Eye (tissue), 1 donor: ENCODE data around the gene MMP7.
"Not testable (repeated sequence)": the region's sequence is repeated elsewhere in the genome, so short reads cannot be mapped to it uniquely, and the experiment has no call there.

Experiments used
- DNase-seq: peaks from one replicate; pipeline ENCODE4 v3.0.0-alpha.2; 2015

The MMP7 gene

DNA sequence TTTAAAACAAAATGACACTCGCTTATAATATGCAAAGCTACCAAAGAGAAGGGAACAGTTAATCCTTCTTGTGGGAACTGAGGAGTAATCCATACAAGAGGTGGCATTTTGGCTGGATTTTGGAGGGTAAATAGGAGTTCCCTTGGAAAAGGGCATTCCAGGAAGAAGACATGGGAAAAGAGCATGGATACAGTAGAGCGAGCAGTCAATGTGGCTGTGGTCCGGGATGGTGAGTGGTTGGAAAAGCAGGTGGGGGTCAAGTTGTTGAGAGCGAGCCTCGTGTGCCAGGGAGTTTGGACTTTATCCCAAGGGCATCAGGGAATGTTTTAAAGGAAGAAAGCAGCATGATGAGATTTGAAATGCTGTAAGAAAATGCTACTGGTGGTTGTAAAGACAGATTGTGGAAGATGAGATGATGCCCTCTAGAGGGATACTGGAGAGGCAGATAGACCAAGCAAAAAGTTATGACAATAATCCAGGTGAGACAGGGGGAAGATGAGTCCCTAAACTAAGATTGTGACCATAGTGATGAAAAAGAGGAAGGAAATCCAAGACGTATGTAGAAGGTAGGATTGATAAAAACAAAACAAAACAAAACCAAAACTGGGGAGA lies 3.8 kb upstream of the MMP7 start:
- DNase-seq: no peak

DNA sequence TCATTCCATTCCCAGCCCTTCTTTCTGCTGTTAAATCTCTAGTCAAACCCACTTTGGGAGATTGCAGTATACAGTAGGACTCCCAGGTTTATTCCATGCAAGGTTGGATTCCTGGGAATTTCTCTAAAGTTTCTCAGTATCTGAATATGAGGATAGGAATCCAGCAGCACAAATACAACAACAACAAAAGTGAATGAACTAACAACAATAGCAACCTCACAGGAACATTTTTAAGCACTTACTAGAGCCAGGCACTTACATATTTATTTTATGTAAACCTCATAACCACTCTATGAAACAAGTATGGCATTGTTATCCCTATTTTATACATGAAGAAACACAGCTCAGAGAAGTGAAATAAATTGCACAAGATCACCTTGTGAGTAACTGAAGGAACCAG lies 1.9 kb downstream of the MMP7 start:
- DNase-seq: no peak

DNA sequence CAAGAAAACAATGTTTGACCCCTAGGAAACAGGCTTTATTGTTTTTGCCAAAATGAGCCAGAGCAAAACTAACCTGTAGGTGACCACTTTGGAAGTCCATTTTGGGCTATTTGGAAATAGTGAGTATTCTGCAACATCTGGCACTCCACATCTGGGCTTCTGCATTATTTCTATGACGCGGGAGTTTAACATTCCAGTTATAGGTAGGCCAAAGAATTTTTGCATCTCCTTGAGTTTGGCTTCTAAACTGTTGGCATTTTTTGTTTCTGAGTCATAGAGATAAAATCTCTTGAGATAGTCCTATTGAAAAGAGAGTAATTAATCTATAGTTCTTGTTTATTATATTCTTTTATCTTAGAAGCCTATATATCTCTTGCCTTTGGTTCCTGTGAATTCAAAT lies 2.9 kb downstream of the MMP7 start:
- DNase-seq: no peak

DNA sequence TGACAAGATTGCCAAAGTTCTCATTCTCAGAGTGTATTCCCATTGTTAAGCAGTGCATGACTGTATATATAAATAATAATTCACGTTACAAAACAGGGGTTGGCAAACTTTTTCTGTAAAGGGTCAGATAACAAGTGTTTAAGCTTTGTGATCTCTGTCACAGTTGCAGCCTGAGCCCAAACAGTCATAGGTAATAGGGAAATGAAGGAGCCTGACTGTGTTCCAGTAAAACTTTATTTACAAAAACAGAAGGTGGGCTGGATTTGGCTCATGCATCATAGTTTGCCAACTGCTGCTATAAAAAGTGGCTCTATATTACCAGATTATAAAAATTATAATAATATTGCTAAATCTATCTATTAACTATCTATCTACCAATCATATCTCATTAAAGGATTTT lies 3.5 kb downstream of the MMP7 start:
- DNase-seq: no peak

DNA sequence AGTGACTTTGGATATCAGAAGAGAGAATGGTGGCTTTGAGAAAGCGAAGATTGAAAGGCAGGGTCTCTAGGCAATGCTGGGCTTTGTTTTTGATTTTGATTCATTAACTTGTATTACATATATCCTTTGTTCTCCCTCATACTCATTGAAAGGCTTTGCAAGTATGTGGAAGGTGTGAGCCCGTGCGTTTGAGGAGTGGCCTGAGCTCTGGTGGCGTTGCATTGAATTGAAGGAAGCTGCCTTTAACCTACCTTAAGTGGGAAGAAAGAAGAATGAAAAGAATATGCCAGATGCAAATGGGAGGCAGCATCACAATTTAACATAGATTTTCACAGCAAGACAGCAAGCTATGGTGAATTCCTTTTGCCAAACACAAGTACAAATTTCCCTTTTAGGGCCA lies 6.7 kb downstream of the MMP7 start:
- no peak for DNase-seq

DNA sequence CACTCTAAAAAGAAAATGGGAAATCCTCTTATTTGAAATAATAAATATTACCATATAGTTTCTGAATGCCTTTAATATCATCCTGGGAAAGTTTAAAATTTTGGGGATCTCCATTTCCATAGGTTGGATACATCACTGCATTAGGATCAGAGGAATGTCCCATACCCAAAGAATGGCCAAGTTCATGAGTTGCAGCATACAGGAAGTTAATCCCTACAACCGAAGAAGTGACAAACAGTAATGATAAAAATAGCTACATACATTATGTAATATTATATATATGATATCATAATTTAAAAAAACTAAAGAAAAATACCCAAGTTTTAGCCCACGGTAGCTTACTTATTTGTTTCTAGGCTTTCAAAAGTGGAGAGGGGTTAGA lies 7.4 kb downstream of the MMP7 start:
- no peak for DNase-seq

DNA sequence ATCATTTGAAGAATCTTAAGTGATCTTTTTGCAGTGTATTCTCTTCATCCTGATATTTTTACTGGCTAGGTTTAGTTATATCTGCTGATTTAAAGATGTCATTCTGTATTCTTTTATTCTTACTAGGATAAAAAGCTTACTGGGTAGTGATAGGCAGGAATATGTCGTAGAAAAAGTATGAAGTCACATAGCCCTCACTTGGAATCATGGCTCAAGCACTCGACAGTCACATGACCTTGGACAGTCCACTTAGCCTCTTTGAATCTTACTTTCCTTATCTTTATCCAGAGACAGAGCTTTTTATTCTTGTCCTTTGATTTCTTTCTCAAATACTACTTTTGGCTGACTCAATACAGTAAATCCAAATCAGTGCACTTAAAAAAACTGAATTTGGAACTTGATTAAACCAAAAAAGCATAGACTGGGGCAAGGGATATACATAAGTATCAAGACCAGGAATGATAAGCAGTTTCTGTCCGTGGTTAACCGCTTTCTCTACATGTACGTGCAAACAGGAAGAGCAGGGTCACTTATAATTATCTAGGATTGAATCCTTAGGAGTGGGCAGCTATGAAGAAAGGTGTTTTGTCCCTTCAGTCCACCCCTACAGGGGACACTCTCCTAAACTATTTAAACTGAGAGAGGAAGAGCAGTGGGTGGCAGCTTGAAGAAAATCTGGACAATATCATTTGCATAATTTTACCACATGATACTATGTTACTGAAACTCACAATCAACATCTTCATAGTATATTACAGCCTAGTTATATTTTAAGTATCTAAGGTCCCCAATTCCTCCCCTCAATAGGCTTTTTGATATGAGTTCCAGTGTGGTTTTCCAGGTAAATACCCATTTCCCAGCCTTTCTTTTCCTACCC lies 8.0 kb downstream of the MMP7 start:
- DNase-seq: no peak

DNA sequence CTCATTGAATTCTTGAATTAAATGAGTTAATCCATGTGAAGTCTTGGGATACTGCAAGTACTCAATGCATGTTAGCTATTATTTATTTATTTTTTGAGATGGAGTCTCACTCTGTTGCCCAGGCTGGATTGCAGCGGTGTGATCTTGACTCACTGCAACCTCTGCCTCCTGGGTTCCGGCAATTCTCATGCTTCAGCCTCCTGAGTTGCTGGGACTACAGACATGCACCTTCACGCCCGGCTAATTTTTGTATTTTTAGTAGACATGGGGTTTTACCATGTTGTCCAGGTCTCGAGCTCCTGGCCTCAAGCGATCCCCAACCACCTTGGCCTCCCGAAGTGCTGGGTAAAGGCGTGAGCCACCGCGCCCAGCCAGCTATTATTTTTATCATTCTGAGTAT lies 9.4 kb downstream of the MMP7 start:
- no peak for DNase-seq

DNA sequence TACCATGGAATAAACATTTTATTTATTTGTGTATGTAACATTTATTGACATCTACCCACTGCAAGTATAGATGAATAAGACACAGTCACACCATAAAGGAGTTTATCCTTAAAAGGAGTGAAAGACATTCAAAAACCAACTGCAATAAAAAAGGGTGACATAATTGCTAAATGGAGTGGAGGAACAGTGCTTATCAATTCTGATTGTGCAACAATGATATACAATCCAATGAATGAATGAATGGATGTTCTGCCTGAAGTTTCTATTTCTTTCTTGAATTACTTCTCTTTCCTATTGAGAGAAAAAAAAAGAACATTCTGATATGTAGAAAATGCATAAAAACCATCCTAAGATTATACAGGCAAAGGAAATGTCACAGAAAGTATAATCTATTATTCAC lies 10.0 kb downstream of the MMP7 start:
- DNase-seq: no peak

DNA sequence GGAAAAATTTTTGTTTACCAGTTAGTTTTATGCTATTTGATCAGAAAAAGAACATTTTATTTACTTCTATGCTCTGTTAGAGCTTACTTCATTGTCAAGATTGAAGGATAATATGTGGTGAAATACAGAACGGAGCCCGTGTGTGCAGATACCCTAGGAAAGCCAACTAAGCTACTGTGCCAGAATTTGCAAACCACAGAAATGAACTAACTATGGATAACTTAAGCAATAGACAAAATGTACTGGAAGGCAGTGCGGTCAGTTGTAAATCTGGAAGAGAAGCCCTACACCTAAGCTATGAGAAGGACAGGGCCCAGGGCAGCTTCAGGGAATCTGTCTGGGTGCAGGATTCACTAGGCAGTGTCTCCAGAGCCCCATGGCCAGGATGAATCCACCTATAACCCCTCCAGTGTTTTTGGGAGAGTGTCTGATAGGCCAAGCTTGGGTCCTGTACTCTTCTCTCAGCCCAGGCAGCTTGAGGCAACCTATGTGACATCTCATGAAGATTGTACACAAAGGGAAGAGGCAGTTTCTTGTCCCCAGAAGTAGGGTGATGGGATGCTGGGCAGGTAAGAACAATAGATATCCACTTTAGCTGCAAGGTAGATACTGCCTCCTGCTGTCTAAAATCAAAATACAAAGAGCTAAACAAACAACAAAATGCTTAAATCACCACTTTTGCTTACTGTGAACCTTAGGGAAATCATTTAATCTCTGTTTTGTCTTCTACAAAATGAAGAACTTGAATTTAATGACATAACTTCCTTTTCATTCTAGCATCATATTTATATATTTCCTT lies 12.1 kb downstream of the MMP7 start:
- DNase-seq: no peak

DNA sequence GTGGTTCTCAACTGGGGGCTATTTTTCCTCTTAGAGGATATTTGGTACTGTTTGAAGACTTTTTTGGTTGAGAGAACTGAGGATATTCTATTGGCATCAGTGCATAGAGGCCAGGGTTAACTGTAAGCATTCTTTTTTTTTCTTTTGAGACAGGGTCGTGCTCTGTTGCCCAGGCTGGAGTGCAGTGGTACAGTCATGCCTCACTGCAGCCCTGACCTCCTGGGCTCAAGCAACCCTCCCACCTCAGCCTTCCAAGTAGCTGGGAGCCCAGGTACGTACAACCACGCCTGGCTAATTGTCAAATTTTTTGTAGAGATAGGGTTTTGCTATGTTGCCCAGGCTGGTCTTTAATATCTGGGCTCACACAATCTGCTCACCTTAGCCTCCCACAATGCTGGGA lies 12.9 kb downstream of the MMP7 start:
- no peak for DNase-seq

DNA sequence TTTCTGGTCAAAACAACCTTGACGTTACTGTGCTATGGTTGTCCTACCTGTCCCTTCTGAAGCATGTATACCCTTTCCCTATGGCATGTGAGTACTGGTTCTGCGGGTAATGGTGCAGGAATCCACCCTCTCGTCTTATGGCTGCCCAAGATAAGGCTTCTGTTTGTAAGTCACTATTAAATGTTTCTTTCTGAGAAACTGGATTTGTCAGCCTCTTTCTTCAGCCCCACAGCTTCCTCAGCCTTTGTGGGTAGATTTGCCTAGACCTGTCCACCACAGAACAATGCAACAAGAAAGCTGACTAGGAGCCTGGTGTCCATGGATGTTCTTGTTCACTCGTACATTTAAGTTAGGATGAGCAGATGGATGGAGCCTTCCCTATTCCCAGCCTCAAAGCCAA lies 14.4 kb downstream of the MMP7 start:
- no peak for DNase-seq

DNA sequence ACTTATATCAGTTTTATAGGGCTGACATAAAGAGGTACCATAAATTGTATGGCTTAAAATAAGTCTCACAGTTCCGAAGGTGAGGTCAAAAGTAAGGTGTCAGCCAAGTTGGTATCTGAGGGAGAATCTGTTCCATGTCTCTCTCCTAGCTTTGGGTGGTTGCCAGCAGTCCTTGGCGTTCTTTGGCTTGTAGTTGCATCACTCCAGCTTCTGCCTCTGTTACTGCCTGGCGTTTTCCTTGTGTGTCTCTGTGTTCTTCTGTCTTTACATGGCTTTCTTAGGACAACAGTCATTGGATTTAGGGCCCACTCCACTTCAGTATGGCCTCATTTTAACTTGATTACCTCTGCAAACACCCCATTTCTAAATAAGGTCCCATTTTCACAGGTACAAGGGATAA lies 16.7 kb downstream of the MMP7 start:
- no peak for DNase-seq

DNA sequence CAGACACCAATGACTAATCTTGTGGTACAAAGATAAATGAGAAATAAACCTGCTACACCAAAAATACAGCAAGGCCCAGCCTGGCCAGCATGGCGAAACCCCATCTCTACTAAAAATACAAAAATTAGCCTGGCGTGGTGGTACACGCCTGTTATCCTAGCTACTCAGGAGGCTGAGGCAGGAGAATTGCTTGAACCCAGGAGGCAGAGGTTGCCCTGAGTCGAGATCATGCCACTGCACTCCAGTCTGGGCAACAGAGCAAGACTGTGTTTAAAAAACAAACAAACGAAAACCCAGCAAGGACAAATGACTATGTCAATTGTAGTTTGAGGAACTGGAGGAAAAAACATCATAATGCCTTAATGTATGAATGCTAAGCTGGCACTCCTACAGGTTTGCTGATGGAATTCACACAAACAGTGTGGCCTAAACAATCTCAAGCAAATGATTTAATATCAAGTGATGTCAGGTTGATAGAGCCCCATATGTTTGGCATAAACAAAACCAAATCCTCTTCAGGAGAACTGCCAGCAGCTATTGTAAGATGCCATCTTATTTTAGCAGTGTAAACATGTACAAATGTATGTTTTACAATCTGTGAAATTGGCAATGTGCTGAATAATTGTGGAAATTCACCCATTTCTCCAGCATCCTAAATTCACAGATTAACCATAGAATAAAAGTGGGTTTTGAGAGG lies 20.0 kb downstream of the MMP7 start:
- DNase-seq: no peak

DNA sequence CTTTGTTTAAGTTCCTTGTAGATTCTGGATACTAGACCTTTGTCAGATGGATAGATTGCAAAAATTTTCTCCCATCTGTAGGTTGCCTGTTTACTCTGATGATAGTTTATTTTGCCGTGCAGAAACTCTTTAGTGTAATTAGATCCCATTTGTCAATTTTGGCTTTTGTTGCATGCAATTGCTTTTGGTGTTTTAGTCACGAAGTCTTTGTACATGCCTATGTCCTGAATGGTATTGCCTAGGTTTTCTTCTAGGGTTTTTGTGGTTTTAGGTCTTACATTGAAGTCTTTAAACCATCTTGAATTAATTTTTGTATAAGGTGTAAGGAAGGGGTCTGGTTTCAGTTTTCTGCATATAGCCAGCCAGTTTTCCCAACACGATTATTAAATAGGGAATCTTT lies 27.7 kb downstream of the MMP7 start:
- not testable (repeated sequence) for DNase-seq

DNA sequence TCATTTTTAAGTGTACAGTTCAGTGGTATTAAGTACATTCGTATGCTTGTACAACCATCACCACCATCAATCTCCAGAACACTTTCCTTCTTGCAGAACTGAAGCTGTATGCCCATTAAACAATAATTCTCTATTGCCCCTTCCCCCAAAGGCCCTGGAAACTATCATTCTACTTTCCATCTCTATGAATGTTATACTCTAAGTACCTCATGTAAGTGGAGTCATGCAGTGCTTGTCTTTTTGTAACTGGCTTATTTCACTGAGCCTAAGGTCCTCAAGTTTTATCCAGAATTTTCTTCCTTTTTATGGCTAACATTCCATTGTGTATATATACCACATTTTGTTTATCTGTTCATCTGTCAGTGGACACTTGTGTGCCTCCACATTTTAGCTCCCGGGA lies 29.7 kb downstream of the MMP7 start:
- no peak for DNase-seq

DNA sequence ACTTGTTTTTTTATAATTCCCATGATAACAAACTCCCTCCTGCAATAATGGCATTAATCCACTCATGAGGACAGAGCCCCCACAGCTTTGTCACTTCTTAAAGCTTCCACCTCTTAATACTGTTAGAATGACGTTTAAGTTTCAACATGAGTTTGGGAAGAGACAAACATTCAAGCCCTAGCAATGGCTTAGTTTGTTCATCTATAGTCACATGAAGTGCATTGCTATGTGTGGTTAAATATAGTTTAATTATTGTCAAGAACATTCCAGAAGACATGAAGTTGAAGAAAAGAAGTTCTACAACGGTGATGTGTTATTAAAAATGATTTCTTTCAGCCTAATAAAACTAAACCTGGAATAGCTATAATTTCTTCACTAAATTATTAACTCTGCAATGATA lies 30.6 kb downstream of the MMP7 start:
- DNase-seq: no peak

DNA sequence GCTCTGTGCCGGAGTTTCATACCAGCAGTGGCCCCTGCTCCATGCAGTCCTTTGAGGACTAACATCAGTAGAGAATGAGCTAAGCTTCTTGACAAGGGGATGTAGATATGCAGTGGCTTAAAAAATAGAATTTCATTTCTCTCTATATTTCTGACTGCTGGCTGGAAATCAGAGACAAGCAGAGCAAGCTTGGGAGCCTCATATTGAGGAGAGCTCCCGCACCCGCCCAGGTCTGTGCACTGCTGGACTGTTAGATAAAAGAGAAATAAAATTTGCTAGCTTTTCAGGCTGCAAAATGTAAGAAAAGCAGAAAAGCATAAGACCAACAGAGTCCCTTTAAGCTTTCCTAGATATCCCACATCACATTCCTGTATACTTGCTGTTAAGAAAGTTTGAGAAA lies 31.4 kb downstream of the MMP7 start:
- no peak for DNase-seq

DNA sequence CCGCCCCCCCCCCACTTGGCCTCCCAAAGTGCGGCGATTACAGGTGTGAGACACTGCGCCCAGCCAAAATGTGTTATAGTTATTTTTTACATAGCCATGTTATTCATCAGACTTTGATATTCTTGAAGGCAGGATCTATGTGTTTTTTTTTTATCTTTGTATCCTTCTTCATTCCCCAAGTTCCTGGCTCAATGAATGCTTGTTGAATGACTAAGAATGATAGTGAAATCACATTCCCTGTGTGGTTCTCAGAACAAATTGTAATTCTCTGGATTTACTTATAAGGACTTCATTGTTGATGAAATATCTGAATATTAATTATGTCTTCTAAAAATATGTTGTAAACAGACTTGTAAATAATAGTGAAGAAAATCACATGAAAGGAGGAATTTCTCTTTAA lies 33.5 kb downstream of the MMP7 start:
- DNase-seq: no peak

DNA sequence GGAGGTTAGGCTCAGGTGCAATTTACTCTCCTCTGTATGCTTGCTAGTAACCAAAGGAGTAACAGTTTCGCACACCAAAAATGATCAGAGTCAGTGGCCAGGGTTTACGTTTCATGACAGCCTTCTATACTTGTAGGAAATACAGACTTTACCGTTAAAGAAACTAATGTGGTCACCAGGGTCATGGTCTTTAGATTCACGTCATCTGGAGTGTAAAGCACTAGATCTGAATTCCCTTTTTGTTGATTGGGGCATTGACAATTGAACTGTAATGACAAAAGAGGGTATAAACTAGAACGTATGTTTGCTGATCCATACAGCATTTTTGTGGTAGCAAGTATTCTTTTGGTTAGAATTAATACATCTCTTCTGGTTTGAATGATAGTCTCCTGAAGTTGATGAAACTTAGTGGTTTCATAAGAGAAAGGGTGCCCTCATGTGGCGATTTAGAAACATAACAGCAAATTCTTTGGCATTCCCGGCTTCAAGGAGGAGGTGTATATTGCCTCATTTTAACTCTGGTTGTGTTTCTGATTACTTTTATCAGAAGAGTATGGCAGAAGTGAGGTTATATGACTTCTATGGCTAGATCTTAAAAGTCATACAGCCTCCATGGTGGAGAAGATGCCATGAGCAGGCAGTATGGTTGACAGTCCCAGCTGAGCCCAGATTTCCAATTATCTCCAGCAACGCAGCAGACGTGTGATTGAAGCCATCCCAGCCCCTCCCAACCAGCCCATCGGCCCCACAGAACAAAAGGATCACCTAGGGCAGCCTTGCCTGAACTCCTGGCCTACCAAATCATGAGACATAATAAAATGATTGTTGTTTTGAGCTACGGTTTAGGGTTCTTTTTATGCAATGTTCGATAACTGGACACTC lies 35.1 kb downstream of the MMP7 start:
- DNase-seq: peak; percentile 91

DNA sequence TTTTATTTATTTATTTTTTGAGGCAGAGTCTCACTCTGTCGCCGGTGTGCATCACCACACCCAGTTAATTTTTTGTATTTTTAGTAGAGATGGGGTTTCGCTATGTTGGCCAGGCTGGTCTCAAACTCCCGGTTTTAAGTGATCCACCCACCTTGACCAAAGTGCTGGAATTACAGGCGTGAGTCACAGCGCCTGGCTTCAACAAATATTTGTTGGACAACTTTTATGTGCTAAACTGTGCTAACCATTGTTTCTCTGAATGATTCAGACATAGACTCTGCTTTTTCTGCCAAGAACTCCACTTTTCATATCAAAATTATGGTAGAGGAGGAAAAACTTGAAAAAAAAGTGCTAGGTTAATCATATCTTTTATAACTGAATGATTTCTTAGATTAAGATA lies 36.3 kb downstream of the MMP7 start:
- DNase-seq: no peak

DNA sequence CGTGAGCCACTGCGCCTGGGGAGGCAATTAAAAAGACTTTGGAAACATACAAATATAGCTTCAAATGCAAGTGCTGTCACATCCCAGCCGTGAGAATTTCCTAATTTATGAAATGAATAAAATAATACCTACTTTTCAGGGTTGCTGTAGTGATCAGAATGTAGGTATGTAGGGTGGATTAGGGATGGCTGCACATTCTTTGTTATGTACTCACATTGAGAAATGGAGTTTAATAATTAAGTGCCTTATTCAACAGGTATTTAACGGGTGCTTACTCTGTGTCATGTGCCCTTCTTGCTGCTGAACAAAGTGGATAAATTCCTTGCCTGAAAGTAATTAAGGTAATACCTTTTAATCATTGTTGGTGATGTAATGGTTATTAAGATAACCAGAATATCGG lies 37.0 kb downstream of the MMP7 start:
- no peak for DNase-seq
